Suppressor macrophage (primary cell): Measurements from ENCODE around the gene AP1S2.
A peak's percentile ranks its signal among the peaks of the same experiment; 100 is the strongest.
"Not testable (repeated sequence)": the region's sequence is repeated elsewhere in the genome, so short reads cannot be mapped to it uniquely, and the experiment has no call there.

Experiments used
- DNase-seq, 4 experiments: peaks; one replicate each; pipeline ENCODE4 v3.0.0-alpha.2; 2020 to 2022
- total RNA-seq, 17 experiments: gene quantifications; one replicate each; lab custom pipeline; 2026; ENCODE audit warnings: mixed read lengths in 6 of 17, inconsistent platforms in 3 of 17; lab: John Stamatoyannopoulos, UW

The AP1S2 gene
- total RNA-seq: 81.8 to 424 (median 190) reads per million in 17 experiments

GRCh38 chrX:15854712-15855567, at the start of gene AP1S2:
AP1S2 (minus strand) TSS chrX:15854813; CDS start chrX:15852524, 2,289 bp downstream.
- peak; percentile 95 to 97 (median 96) for DNase-seq

- DNase-seq: peak; percentile 42 to 79 (median 61)
Measured at GRCh38 chrX:15903186-15903681, 48.6 kb upstream of the AP1S2 start.

GRCh38 chrX:15895334-15895733, 40.7 kb upstream of the AP1S2 start:
- no peak for DNase-seq

- DNase-seq: no peak
Measured at GRCh38 chrX:15894724-15895123, 40.1 kb upstream of the AP1S2 start.

GRCh38 chrX:15890463-15890862, 35.9 kb upstream of the AP1S2 start:
- no peak for DNase-seq

GRCh38 chrX:15888062-15888461, 33.4 kb upstream of the AP1S2 start:
- no peak for DNase-seq

GRCh38 chrX:15883540-15883863, 28.9 kb upstream of the AP1S2 start:
- DNase-seq: no peak

- DNase-seq: peak; percentile 47 to 85 (median 68)
Measured at GRCh38 chrX:15882704-15883539, 28.3 kb upstream of the AP1S2 start.

GRCh38 chrX:15881381-15881897, 26.8 kb upstream of the AP1S2 start:
- DNase-seq: no peak

GRCh38 chrX:15877914-15878313, 23.3 kb upstream of the AP1S2 start:
- not testable (repeated sequence) for DNase-seq

GRCh38 chrX:15877380-15877779, 22.8 kb upstream of the AP1S2 start:
- DNase-seq: no peak

- no peak for DNase-seq
Measured at GRCh38 chrX:15874672-15875071, 20.1 kb upstream of the AP1S2 start.

GRCh38 chrX:15873566-15873965, 19.0 kb upstream of the AP1S2 start:
- DNase-seq: no peak

- no peak for DNase-seq
Measured at GRCh38 chrX:15870310-15870709, 15.7 kb upstream of the AP1S2 start.

GRCh38 chrX:15869695-15870094, 15.1 kb upstream of the AP1S2 start:
- DNase-seq: no peak

GRCh38 chrX:15866147-15866546, 11.5 kb upstream of the AP1S2 start:
- DNase-seq: peak in 1 of 4 experiments; percentile 2

- DNase-seq: peak in 1 of 4 experiments; percentile 13
Measured at GRCh38 chrX:15864629-15865028, 10.0 kb upstream of the AP1S2 start.

GRCh38 chrX:15864023-15864422, 9.4 kb upstream of the AP1S2 start:
- DNase-seq: peak; percentile 23 to 55 (median 46)

- DNase-seq: peak; percentile 15 to 74 (median 44)
Measured at GRCh38 chrX:15860921-15861320, 6.3 kb upstream of the AP1S2 start.

- no peak for DNase-seq
Measured at GRCh38 chrX:15858051-15858450, 3.4 kb upstream of the AP1S2 start.

- no peak for DNase-seq
Measured at GRCh38 chrX:15856636-15857035, 2.0 kb upstream of the AP1S2 start.

- peak; percentile 11 to 57 (median 32) for DNase-seq
Measured at GRCh38 chrX:15856222-15856587, 1.6 kb upstream of the AP1S2 start.

GRCh38 chrX:15855568-15856221, 1.1 kb upstream of the AP1S2 start:
- peak; percentile 14 to 48 (median 36) for DNase-seq
